Stimulated activated CD4-positive, alpha-beta T cell treated with anti-CD3 and anti-CD28 coated beads, TNF-alpha, amount 100 ng/mL, for 4 hours (primary cell): ENCODE data around the gene PSMD8.
"Not testable (repeated sequence)": the region's sequence is repeated elsewhere in the genome, so short reads cannot be mapped to it uniquely, and the experiment has no call there.

Experiments
- DNase-seq, 3 experiments: peaks; one replicate each; pipeline ENCODE4 v3.0.0-alpha.2; 2020; ENCODE audit warnings: low read depth in 3 of 3

The PSMD8 gene

GRCh38 chr19:38362076-38362945 is 12.1 kb upstream of the PSMD8 start:
- peak; percentile 48 to 56 (median 52) for DNase-seq

- not testable (repeated sequence) for DNase-seq
Measured at GRCh38 chr19:38362946-38363688, 11.3 kb upstream of the PSMD8 start.

GRCh38 chr19:38367041-38367440 is 7.3 kb upstream of the PSMD8 start:
- no peak for DNase-seq

GRCh38 chr19:38369584-38369983 is 4.8 kb upstream of the PSMD8 start:
- DNase-seq, result no peak

GRCh38 chr19:38370299-38370698 is 4.1 kb upstream of the PSMD8 start:
- DNase-seq, result no peak

GRCh38 chr19:38371081-38371480 is 3.3 kb upstream of the PSMD8 start:
- no peak for DNase-seq

GRCh38 chr19:38373907-38374331 is 452 bp upstream of the PSMD8 start:
- DNase-seq, result no peak

- no peak for DNase-seq
Measured at GRCh38 chr19:38375098-38375493, 725 bp downstream of the PSMD8 start.

GRCh38 chr19:38375748-38376147 is 1.4 kb downstream of the PSMD8 start:
- no peak for DNase-seq

- no peak for DNase-seq
Measured at GRCh38 chr19:38376576-38376975, 2.2 kb downstream of the PSMD8 start.

- no peak for DNase-seq
Measured at GRCh38 chr19:38377052-38377451, 2.7 kb downstream of the PSMD8 start.

GRCh38 chr19:38378866-38379265 is 4.5 kb downstream of the PSMD8 start:
- DNase-seq, result no peak

- DNase-seq, result no peak
Measured at GRCh38 chr19:38381138-38381537, 6.8 kb downstream of the PSMD8 start.

GRCh38 chr19:38383184-38383583 is 8.8 kb downstream of the PSMD8 start:
- DNase-seq, result no peak

- DNase-seq, result no peak
Measured at GRCh38 chr19:38383743-38384142, 9.4 kb downstream of the PSMD8 start.

GRCh38 chr19:38384209-38385027 is 10.0 kb downstream of the PSMD8 start:
- no peak for DNase-seq

GRCh38 chr19:38385057-38385803 is 10.9 kb downstream of the PSMD8 start:
- no peak for DNase-seq

GRCh38 chr19:38385804-38386257 is 11.5 kb downstream of the PSMD8 start:
- DNase-seq, result no peak

GRCh38 chr19:38386300-38386970 is 12.1 kb downstream of the PSMD8 start:
- DNase-seq, result no peak

GRCh38 chr19:38386971-38387549 is 12.7 kb downstream of the PSMD8 start:
- DNase-seq, result no peak
